NB4 (cell line): ENCODE measurements around the gene MRGPRG.

ENCODE experiments used
- DNase-seq: peaks from one replicate; pipeline ENCODE4 v3.0.0; 2010; ENCODE audit warnings: low read depth
- H3K4me3 ChIP-seq: one replicate; pipeline ENCODE4 v1.5.1; 2011; ENCODE audit warnings: mild to moderate bottlenecking, low read depth, low read length, moderate library complexity
- MYC ChIP-seq: IDR thresholded peaks from 2 replicates; pipeline ENCODE4 v1.6.1; 2011; ENCODE audit warnings: low read depth, low read length
- POLR2A ChIP-seq: IDR thresholded peaks from 2 replicates; pipeline ENCODE4 v1.6.1; 2011; ENCODE audit warnings: mild to moderate bottlenecking; ENCODE audit not compliant: insufficient read length; ENCODE audit errors: extremely low read depth
- TF ChIP-seq, protein P1 (sequence below): IDR thresholded peaks from one replicate; pipeline ENCODE4 v1.5.1; 2012; ENCODE audit warnings: low read depth, low read length
- TF ChIP-seq, protein P2 (sequence below): IDR thresholded peaks from 2 replicates; pipeline ENCODE4 v1.6.1; 2011; ENCODE audit warnings: low read depth, low read length

MRGPRG gene

DNA sequence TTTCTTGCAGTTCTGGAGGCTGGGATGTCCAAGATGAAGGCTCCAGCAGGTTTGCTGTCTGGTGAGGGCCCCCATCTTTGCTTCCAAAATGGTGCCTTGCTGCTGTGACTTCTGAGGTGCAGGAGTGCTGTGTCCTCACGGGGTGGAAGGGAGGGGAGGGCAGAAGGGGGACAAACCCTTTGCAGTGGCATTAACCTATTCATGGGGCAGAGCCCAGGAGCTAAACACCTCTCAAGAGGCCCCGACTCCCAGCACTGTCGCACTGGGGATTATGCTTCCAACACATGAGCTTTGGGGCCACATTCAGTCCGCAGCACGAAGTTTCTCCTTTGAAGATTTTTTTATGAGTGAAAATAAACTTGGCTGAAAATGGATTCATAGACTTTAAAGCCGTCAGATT is 28.0 kb downstream of the MRGPRG start:
- no peak for DNase-seq
- H3K4me3 ChIP-seq = no peak overlapping the region
- TF ChIP-seq, protein P1, sequence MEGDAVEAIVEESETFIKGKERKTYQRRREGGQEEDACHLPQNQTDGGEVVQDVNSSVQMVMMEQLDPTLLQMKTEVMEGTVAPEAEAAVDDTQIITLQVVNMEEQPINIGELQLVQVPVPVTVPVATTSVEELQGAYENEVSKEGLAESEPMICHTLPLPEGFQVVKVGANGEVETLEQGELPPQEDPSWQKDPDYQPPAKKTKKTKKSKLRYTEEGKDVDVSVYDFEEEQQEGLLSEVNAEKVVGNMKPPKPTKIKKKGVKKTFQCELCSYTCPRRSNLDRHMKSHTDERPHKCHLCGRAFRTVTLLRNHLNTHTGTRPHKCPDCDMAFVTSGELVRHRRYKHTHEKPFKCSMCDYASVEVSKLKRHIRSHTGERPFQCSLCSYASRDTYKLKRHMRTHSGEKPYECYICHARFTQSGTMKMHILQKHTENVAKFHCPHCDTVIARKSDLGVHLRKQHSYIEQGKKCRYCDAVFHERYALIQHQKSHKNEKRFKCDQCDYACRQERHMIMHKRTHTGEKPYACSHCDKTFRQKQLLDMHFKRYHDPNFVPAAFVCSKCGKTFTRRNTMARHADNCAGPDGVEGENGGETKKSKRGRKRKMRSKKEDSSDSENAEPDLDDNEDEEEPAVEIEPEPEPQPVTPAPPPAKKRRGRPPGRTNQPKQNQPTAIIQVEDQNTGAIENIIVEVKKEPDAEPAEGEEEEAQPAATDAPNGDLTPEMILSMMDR = no peak
- TF ChIP-seq POLR2A (no peak), MYC (no peak)
- TF ChIP-seq, protein P2, sequence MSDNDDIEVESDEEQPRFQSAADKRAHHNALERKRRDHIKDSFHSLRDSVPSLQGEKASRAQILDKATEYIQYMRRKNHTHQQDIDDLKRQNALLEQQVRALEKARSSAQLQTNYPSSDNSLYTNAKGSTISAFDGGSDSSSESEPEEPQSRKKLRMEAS = no peak

DNA sequence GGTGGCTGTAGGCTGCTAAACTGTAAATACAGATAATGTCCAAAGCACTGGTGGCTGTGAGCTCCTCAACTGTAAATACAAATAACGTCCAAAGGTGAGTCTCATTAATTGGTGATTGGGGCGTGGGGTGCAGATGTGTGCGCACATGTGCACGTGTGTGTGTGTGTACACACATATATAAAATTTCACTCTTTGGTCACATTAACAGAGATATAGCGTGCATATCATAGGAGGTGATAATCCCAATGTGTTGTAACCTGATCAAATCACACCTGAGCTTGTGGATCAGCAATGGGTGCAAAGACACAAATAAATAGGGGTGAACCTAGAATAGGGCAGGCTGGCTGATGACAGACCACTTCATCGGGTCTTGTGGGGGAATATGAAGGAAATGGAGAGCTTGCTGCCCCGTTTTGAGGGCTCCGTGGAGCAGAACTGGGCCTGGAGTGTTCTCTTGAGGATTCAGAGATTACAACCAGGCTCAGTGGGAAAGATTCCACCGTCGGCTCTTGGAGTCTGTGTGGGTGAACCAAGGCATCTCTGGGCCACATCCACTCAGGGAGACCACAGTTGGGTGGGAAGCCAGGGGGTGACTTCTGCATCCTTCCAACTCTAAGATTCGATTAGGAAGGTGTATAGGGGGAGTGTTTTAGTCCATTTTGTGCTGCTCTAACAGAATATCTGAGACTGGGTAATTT is 28.6 kb downstream of the MRGPRG start:
- no peak for DNase-seq
- no peak for TF ChIP-seq MYC
- no peak overlapping the region for H3K4me3 ChIP-seq

DNA sequence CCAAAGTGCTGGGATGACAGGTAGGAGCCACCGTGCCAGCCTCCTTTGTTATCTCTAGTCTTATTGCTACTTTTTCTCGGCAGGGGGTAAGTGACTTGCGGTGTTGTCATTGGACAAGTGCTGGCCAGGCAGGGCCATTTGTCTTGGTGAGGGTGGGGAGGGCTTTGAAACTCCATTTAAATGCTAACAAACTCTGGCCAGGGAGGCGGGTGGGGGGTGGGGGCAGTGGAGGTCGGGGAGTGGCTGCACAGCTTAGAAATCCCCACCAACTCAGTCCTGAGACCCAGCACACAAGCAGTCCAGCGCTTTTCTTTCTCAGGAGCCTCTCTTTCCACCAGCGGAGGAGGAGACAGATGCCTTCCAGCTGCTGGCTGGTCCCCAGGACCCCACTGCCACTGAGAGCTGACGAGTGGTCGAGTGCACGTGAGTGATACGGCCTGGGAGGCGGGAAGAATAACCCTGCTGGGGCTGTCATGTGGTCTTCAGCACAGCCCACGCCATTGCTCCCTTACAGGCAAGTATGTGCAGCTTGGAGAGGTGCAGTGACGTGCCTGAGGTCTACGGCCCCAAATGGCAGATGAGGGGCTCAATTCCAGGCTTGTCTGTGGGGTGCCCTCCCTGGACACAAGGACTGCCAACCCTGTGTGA is 29.3 kb downstream of the MRGPRG start:
- TF ChIP-seq, protein P1 = no peak
- TF ChIP-seq MYC = no peak
- no peak for TF ChIP-seq POLR2A
- TF ChIP-seq, protein P2 = no peak
- no peak for DNase-seq

DNA sequence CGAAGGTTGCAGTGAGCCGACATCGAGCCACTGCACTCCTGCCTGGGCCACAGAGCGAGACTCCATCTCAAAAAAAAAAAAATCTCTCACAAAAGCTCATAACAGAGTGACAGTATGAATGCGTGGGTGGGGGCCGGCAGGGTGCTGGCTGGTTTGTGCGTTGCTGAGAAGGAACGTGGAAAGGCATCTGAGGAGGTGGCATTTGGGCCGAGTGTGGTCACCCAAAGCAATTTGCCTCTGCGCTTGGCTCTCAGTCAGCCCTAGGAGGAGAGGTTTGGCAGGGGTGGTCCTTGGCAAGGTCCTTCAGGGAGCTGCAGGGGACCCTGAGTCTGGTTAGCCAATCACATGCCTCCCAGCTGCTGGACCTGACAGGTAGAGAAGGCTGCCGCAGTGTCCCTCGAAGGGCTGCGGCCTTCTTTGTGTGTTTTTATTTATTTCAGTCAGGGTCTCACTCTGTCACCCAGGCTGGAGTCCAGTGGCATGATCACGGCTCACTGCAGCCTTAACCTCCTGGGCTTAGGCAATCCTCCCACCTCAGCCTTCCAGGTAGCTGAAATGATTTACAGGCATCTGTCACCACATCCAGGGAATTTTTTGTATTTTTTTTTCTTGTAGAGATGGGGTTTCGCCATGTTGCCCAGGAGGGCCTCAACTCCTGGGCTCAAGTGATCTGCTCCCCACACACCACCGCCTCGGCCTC is 30.0 kb downstream of the MRGPRG start:
- no peak overlapping the region for H3K4me3 ChIP-seq
- TF ChIP-seq POLR2A (no peak), MYC (no peak)
- TF ChIP-seq, protein P2 = no peak
- TF ChIP-seq, protein P1 = no peak
- DNase-seq = no peak

More for the DNA sequence above, 29.3 kb downstream of the MRGPRG start:
- H3K4me3 ChIP-seq = no peak overlapping the region

DNA sequence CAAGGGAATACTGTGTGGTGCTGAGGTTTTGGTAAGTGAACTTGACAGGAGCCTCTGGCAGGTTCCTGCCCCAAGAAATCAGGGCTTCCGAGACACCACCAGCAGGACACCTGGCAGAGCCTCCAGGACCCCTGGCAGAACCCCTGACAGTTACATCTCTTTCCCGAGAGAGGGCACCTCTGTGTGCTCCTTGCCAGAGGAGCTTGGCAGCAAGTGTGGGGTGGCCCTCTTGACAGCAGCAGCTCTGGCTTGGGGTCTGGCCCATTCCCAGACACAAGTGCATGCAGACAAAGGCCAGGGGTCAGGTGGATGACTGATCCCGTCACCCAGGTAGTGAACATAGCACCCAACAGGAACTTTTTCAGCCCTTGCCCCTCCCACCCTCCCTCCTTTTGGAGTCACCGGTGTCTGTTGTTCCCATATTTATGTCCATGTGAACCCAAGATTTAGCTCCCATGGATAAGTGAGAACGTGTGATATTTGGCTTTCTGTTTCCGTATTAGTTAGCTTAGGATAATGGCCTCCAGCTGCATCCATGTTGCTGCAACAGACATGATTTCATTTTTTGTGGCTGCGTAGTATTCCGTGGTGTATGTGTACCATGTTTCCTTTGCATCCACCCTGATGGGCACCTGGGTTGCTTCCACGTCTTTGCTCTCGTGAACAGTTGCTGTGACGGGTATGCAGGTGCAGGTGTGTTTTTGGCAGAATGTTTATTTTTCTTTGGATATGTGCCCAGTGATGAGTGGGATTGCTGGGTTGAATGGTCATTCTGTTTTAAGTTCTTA is 32.3 kb downstream of the MRGPRG start:
- TF ChIP-seq, protein P1 = no peak
- no peak for TF ChIP-seq POLR2A
- TF ChIP-seq, protein P2 = no peak
- TF ChIP-seq MYC = no peak

More for the DNA sequence above, 32.3 kb downstream of the MRGPRG start:
- no peak overlapping the region for H3K4me3 ChIP-seq
- no peak for DNase-seq
